Activated B cell treated with CpG ODN at 0.5 μM for 24 hours (primary cell): ENCODE results near the gene GLRX3. TPM values are rescaled to one million over a fixed set of nuclear protein-coding genes. Genes with fewer than 3 reads are reported as not detected.

Source experiments
- ATAC-seq: fragments of 200-7000 bp; cut with Tn5 transposase; one replicate; pipeline ENCODE4 v1.10.0; 2021; ENCODE audit warnings: low read depth, mild to moderate bottlenecking, moderate library complexity
- CTCF ChIA-PET: fragments of 350-600 bp; sonication (Branson Sonifier 250); formaldehyde crosslinking; loops from one replicate; lab custom pipeline; 2021; ENCODE audit warnings: antibody characterized with exemption; lab: Charles Lee
- POLR2A ChIA-PET: fragments of 350-600 bp; sonication (Branson Sonifier 250); formaldehyde crosslinking; loops from one replicate; lab custom pipeline; 2021; ENCODE audit warnings: antibody characterized with exemption; lab: Charles Lee
- DNase-seq: peaks from one replicate; pipeline ENCODE4 v3.0.0; 2022
- H3K27ac Mint-ChIP-seq: one replicate; pipeline ENCODE4 v1.8.0; 2020; ENCODE audit warnings: mixed read lengths
- H3K27me3 Mint-ChIP-seq: one replicate; pipeline ENCODE4 v1.8.0; 2021; ENCODE audit warnings: mixed read lengths
- H3K36me3 Mint-ChIP-seq: one replicate; pipeline ENCODE4 v1.8.0; 2021; ENCODE audit warnings: low read depth, mixed read lengths
- H3K4me1 Mint-ChIP-seq: one replicate; pipeline ENCODE4 v1.8.0; 2021; ENCODE audit warnings: mixed read lengths
- H3K4me3 Mint-ChIP-seq: one replicate; pipeline ENCODE4 v1.8.0; 2020; ENCODE audit warnings: mild to moderate bottlenecking, mixed read lengths
- H3K9me3 Mint-ChIP-seq: one replicate; pipeline ENCODE4 v1.8.0; 2020; ENCODE audit warnings: mixed read lengths
- CTCF ChIP-seq: fragments of 200-600 bp; IDR thresholded peaks from one replicate; pipeline ENCODE4 v1.8.0; 2022; ENCODE audit warnings: antibody characterized with exemption, mild to moderate bottlenecking
- intact Hi-C: fragments of 100-400 bp; cut with micrococcal nuclease; formaldehyde crosslinking; loops from one replicate; pipeline ENCODE4 v1.15.1; 2024
- total RNA-seq: library from RNA; stranded (reverse); gene quantifications from 2 replicates; pipeline ENCODE4 v1.2.3, GENCODE V29; 2022

GLRX3 gene
- total RNA-seq, 1 donor from 2014 or later: 80.6 TPM

DNA sequence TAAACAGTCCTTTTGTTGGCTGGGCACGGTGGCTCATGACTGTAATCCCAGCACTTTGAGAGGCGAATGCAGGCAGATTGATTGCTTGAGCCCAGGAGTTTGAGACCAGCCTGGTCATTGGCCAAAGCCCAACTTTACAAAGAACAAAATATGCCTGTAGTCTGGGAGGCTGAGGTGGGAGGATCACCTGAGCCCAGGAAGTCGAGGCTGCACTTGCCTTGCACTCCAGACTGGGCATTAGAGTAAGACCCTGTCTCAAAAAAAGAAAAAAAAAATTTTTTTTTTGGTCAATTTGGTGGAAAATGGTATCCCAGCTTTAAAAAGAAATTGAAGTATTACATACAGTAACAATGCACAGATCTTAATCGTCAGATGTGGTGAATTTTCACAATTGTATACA, 4.8 kb downstream of the GLRX3 start:
- H3K9me3 Mint-ChIP-seq: no peaks in the 10 kb centered on the region
- intact Hi-C loops: loop anchor here (2.0 kb wide), 1 partner anchor 674 kb away; the partner anchor contains the start of gene MGMT
- H3K27ac Mint-ChIP-seq: peak overlapping the region; percentile 62
- ATAC-seq (no peak), DNase-seq (no peak)
- H3K27me3 Mint-ChIP-seq: no peaks in the 10 kb centered on the region
- POLR2A ChIA-PET: interaction anchor here (2.1 kb wide), 1 partner anchor 30 kb away, joined by 17 read pairs; the partner anchor contains the start of gene C10orf143
- H3K4me3 Mint-ChIP-seq: peak overlapping the region; percentile 41
- H3K4me1 Mint-ChIP-seq: peaks cover 63% of the 10 kb centered on the region
- peaks cover 37% of the 10 kb centered on the region for H3K36me3 Mint-ChIP-seq
- TF ChIP-seq CTCF: no peak
- CTCF ChIA-PET: interaction anchor here (1.2 kb wide), 1 partner anchor 13 kb away, joined by 5 read pairs; no protein-coding TSS in a partner anchor

DNA sequence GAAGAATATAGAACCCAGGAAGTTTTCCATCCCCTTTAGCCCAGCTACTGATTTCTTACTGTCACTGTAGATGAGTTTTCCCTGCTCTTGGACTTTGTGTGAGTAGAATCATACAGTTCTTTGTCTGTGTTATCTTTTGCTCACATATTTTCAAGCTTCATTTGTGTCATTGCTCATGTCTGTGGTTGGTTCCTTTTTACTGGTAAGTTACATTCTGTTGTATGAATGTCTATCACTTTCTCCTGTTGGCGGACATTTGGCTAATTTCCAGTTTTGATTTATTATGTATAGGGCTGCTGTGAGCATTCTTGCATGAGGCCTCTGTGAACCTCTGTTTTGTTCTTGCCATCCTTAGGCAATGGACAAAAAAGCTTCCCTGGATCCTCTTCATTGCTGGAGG, 5.3 kb downstream of the GLRX3 start:
- Mint-ChIP-seq H3K4me3 (peak overlapping the region; percentile 53), H3K27ac (peak overlapping the region; percentile 62)
- CTCF ChIA-PET: interaction anchor here (1.2 kb wide), 1 partner anchor 13 kb away, joined by 5 read pairs; no protein-coding TSS in a partner anchor

GRCh38 chr10:130141878-130142277, 5.7 kb downstream of the GLRX3 start:
- peak; percentile 93 for ATAC-seq
- intact Hi-C loops: loop anchor here (2.0 kb wide), 1 partner anchor 675 kb away; the partner anchor contains the start of gene MGMT
- ChIA-PET CTCF (interaction anchor here (1.1 to 1.2 kb wide), 2 partner anchors 14 to 32 kb away, joined by 5 to 6 read pairs; no protein-coding TSS in a partner anchor), POLR2A (interaction anchor here (2.1 kb wide), 1 partner anchor 31 kb away, joined by 17 read pairs; the partner anchor contains the start of gene C10orf143)
- H3K9me3 Mint-ChIP-seq: no peaks in the 10 kb centered on the region
- H3K4me3 Mint-ChIP-seq: peak overlapping the region; percentile 53
- no peaks in the 10 kb centered on the region for H3K27me3 Mint-ChIP-seq
- no peak for TF ChIP-seq CTCF
- peak overlapping the region; percentile 62 for H3K27ac Mint-ChIP-seq
- H3K36me3 Mint-ChIP-seq: peaks cover 45% of the 10 kb centered on the region
- peaks cover 69% of the 10 kb centered on the region for H3K4me1 Mint-ChIP-seq
- no peak for DNase-seq

More for the DNA sequence above, 5.3 kb downstream of the GLRX3 start:
- no peaks in the 10 kb centered on the region for H3K27me3 Mint-ChIP-seq
- no peak for ATAC-seq
- no peak for TF ChIP-seq CTCF
- no peaks in the 10 kb centered on the region for H3K9me3 Mint-ChIP-seq
- peaks cover 41% of the 10 kb centered on the region for H3K36me3 Mint-ChIP-seq
- H3K4me1 Mint-ChIP-seq: peaks cover 67% of the 10 kb centered on the region
- POLR2A ChIA-PET: interaction anchor here (2.1 kb wide), 1 partner anchor 31 kb away, joined by 17 read pairs; the partner anchor contains the start of gene C10orf143
- intact Hi-C loops: loop anchor here (2.0 kb wide), 1 partner anchor 675 kb away; the partner anchor contains the start of gene MGMT
- no peak for DNase-seq

DNA sequence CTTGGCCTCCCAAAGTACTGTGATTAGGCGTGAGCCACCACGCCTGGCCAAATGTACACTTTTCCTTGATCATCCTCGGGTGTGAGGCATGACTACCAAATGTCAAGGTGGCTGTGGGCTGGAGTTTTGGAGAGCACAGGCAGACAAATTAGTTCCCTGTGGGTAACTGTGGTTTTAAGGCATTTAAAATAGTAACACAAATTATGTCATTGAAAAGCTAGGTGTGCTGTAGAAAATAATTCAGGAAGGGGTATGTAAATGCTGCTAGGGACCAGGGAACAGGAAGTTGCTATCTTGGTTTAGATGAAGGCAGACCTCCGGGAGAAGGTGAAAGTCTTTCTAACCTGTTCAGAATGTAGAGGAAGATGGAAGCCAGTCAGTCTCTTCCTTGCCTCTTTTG, 9.9 kb downstream of the GLRX3 start:
- H3K36me3 Mint-ChIP-seq: peaks cover 58% of the 10 kb centered on the region
- H3K4me1 Mint-ChIP-seq: peaks cover 37% of the 10 kb centered on the region
- TF ChIP-seq CTCF: no peak
- no peak overlapping the region for H3K27ac Mint-ChIP-seq
- ChIA-PET POLR2A (no interaction called here), CTCF (no interaction called here)
- ATAC-seq: no peak
- no peaks in the 10 kb centered on the region for H3K27me3 Mint-ChIP-seq
- H3K9me3 Mint-ChIP-seq: no peaks in the 10 kb centered on the region
- H3K4me3 Mint-ChIP-seq: no peak overlapping the region
- no peak for DNase-seq
- intact Hi-C loops: no loop called here

GRCh38 chr10:130159192-130159794, 23.1 kb downstream of the GLRX3 start:
- Mint-ChIP-seq H3K9me3 (no peaks in the 10 kb centered on the region), H3K4me1 (peaks cover 13% of the 10 kb centered on the region), H3K27me3 (no peaks in the 10 kb centered on the region), H3K4me3 (no peak overlapping the region), H3K27ac (no peak overlapping the region), H3K36me3 (peaks cover 60% of the 10 kb centered on the region)
- intact Hi-C loops: no loop called here
- no peak for TF ChIP-seq CTCF
- ChIA-PET POLR2A (no interaction called here), CTCF (no interaction called here)
- DNase-seq (no peak), ATAC-seq (no peak)
